Omental fat pad (tissue), 4 donors: ENCODE results near the gene SPAG4. TPM values are rescaled to one million over a fixed set of nuclear protein-coding genes. Genes with fewer than 3 reads are reported as not detected.
A peak's percentile ranks its signal among the peaks of the same experiment; 100 is the strongest.

Experiments
- ATAC-seq: fragments of 150-250 bp; one replicate; pipeline ENCODE4 v1.9.1; 2016; ENCODE audit warnings: mild to moderate bottlenecking, moderate library complexity; ENCODE audit not compliant: low FRiP score
- DNase-seq: peaks from one replicate; pipeline ENCODE4 v3.0.0-alpha.2; 2019; ENCODE audit warnings: low spot score
- small RNA-seq: library from RNA; depleted of rRNA; stranded (forward); fragments of <200 nt; gene quantifications from one replicate; pipeline ENCODE3, GENCODE V24; 2016
- total RNA-seq, 4 donors: library from RNA; depleted of rRNA; stranded (reverse); fragments of >200 nt; gene quantifications; one replicate each; pipeline ENCODE4 v1.1.0, GENCODE V29; 2016
- TF ChIP-seq, protein P1 (sequence below), 3 donors: fragments of 450-650 bp; IDR thresholded peaks; one replicate each; pipeline ENCODE4 v1.5.1; 2016 to 2017; ENCODE audit warnings: antibody characterized with exemption in 3 of 3, mild to moderate bottlenecking in 3 of 3, moderate library complexity in 2 of 3

SPAG4 gene
- total RNA-seq, 4 donors from 2014 or later = 2.5 to 7.4 (median 3.1) TPM

DNA sequence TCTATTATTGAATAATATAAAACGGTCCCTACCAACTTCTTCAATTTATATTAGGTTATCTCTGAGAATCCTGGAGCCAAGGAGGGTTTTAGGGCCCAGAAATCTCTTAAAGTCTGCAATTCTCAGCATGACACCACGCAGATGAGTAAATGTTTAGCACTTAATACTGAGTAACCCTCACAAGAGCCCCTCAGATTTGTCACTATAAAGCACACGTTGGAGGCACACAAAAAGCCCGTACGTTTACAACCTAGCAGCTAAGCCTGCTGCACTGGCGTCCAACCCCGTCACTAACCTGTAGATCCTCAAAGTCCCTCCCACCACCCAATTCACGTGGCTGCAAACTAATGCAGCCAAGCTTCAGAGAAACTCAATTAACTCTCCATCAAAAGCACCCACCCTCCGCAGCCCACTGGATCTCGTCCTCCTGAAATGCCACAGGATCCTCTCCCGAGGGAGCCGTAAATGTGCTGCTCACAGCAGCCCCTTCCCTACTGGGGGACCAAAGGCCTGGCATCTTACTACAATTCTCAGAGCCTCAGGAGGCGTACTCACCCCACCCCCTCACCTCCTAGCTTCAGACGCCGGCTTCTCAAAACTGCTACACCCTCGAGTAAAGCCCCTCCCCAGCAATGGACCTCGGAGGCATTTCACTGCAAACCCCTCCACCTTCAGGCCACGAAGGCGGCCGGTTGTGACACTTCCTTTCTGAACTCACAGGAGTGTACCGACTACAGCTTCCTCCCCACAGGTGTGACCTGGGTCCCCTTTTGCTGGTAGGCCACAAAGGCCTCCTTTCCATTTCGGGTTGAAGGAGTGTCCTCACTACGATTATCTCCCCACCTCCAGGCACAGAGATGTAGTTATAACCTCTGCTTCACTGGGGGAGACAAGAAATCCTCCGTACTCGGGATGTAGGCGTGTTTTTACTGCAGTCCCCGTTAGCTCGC lies 48.2 kb downstream of the SPAG4 start:
- TF ChIP-seq, protein P1, sequence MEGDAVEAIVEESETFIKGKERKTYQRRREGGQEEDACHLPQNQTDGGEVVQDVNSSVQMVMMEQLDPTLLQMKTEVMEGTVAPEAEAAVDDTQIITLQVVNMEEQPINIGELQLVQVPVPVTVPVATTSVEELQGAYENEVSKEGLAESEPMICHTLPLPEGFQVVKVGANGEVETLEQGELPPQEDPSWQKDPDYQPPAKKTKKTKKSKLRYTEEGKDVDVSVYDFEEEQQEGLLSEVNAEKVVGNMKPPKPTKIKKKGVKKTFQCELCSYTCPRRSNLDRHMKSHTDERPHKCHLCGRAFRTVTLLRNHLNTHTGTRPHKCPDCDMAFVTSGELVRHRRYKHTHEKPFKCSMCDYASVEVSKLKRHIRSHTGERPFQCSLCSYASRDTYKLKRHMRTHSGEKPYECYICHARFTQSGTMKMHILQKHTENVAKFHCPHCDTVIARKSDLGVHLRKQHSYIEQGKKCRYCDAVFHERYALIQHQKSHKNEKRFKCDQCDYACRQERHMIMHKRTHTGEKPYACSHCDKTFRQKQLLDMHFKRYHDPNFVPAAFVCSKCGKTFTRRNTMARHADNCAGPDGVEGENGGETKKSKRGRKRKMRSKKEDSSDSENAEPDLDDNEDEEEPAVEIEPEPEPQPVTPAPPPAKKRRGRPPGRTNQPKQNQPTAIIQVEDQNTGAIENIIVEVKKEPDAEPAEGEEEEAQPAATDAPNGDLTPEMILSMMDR (IDR thresholded peaks at IDR 0.05) = no peak
- ATAC-seq (peak; percentile 30), DNase-seq (no peak)

DNA sequence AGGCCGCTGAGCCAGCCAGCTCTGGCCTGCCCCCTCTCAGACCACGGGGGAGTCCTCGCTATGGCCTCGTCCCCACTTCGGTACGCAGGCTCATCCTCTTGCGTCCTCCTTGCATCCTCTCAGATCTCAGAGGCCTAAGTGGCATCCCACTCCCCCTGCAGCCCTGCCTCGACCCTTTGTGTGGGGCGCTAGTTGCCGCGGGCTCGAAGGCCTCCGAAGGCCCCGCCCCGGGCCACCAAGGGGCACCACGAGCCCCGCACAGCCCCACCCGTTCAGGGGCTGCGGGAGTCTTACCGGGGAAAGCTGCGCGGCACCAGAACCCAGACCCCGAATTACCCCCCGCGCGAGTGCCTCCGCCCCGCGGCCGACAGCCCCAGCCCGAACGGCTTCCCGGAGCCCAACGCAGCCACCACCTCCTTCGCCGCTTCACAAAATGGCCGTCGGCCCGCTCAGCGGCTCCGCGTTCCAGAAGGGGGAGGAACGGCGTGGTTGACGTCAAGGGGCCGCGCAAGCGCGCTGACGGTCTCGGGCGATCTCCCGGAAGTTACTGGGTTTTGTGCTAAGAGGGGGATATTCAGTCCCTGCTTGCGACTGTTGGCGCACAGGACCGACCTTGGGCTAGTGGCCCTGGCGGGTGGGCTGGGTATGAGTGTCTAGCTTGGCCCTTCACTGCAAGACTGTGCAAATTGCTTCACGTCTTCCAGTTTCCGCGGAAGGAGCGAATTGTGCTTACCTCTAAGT lies 49.0 kb downstream of the SPAG4 start, which contains the start of the genes CPNE1 and RBM12:
CPNE1 (minus strand) TSS at position 435 of the 741 bp plus-strand sequence. CDS start 31,977 bp downstream, outside the sequence.
RBM12 (minus strand) TSS at position 435 of the 741 bp plus-strand sequence. CDS start 9,578 bp downstream, outside the sequence.
- TF ChIP-seq, protein P1 (IDR thresholded peaks at IDR 0.05) = no peak
- peak; percentile 92 for ATAC-seq
- peak; percentile 51 for DNase-seq

DNA sequence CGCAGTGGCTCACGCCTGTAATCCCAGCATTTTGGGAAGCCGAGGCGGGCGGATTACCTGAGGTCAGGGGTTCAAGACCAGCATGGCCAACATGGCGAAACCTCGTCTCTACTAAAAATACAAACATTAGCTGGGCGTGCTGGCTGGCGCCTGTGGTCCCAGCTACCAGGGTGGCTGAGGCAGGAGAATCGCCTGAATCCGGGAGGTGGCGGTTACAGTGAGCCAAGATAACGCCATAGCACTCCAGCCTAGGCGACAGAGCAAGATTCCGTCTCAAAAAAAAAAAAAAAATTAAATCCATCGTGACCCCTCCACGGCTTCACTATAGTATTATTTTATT lies 50.3 kb downstream of the SPAG4 start:
- TF ChIP-seq, protein P1 (IDR thresholded peaks at IDR 0.05) = no peak
- DNase-seq (no peak), ATAC-seq (no peak)

DNA sequence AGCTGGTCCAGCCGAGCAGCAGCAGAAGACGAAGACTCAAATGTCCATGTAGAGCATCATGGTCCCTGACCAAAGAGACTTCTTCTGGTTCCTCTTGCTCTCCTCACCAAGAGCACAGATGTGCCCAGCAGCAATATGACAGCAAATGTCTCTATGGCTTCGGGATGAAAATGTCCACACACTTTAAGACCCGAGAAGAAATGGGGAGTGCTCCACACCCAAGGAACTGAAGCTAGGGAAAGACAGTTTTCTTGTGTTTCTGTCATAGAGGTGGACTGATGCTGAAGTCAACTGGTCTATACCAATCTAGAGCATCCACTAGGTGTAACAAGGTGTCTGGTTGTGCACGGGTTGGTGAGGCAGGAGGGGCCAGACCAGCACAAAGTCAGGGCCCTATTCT lies 53.6 kb downstream of the SPAG4 start:
- TF ChIP-seq, protein P1 (IDR thresholded peaks at IDR 0.05) = no peak
- ATAC-seq (no peak), DNase-seq (no peak)

DNA sequence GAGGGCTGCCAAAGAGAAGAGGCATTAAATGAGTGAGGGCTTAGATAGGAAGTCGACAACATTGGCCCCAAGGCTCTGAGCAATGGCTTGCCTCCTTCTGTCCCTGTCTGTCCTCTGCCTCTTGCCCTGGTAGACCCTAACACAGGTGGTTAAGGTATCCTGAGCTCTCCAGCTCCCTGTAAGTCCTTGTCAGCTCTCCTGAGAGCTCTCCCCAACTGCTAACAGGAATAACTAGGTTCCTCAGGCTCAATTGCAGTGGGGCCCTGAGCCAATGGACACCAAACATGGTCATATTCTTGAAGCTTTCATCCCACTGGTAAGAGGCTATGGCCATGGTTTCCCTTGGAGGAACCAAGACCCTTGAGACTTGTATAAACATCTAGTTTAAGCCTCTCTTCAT lies 54.1 kb downstream of the SPAG4 start:
- TF ChIP-seq, protein P1 (IDR thresholded peaks at IDR 0.05) = no peak
- ATAC-seq (no peak), DNase-seq (no peak)

Small RNAs within 50 kb of the gene (small RNA-seq; reads per million reads assigned to genes)
- gene RNU6-759P = not detected
- not detected for gene RPL37P1

Other genes starting within 250 kb of the SPAG4 start
- gene UQCC1, start 203.9 kb upstream of the SPAG4 start, total RNA-seq = 10 to 100 TPM; 28.4 to 44.0 (median 32.3) TPM
- 1 to 10 TPM in 3 of 4 donors, under 1 TPM in 1; 0.47 to 2.6 (median 1.8) TPM for gene GDF5, start 177.6 kb upstream of the SPAG4 start, total RNA-seq
- 10 to 100 TPM; 14.6 to 25.4 (median 16.2) TPM for gene CEP250, start 160.2 kb upstream of the SPAG4 start, total RNA-seq
- not detected for gene C20orf173, start 86.2 kb upstream of the SPAG4 start, total RNA-seq
- gene ERGIC3, start 73.8 kb upstream of the SPAG4 start, total RNA-seq = 100 to 1,000 TPM; 143 to 184 (median 163) TPM
- 100 to 1,000 TPM in 1 of 4 donors, 10 to 100 TPM in 3; 50.7 to 113 (median 85.2) TPM for gene CPNE1, start 49.1 kb downstream of the SPAG4 start, total RNA-seq
- gene RBM12, start 49.1 kb downstream of the SPAG4 start, total RNA-seq = 10 to 100 TPM; 31.4 to 43.2 (median 33.9) TPM
- 10 to 100 TPM; 16.1 to 32.1 (median 26.6) TPM for gene NFS1, start 83.5 kb downstream of the SPAG4 start, total RNA-seq
- gene ROMO1, start 83.6 kb downstream of the SPAG4 start, total RNA-seq = 100 to 1,000 TPM; 160 to 364 (median 237) TPM
- gene RBM39, start 126.4 kb downstream of the SPAG4 start, total RNA-seq = 100 to 1,000 TPM; 231 to 462 (median 427) TPM
- gene PHF20, start 156.2 kb downstream of the SPAG4 start, total RNA-seq = 10 to 100 TPM; 51.0 to 71.7 (median 54.8) TPM